Testis (tissue), 3 donors: Measurements from ENCODE around the gene LSM3. TPM values are rescaled to one million over a fixed set of nuclear protein-coding genes. Genes with fewer than 3 reads are reported as not detected.
"Not testable (repeated sequence)": the region's sequence is repeated elsewhere in the genome, so short reads cannot be mapped to it uniquely, and the experiment has no call there.

ENCODE experiments used
- DNase-seq: peaks from one replicate; pipeline ENCODE4 v3.0.0-alpha.2; 2019
- H3K27ac ChIP-seq, 2 donors: fragments of 200-600 bp; sonication (generic); one replicate each; pipeline ENCODE4 v1.5.1; 2019
- H3K27me3 ChIP-seq: fragments of 200-600 bp; sonication (generic); one replicate; pipeline ENCODE4 v1.5.1; 2019
- H3K36me3 ChIP-seq: fragments of 200-600 bp; sonication (generic); one replicate; pipeline ENCODE4 v1.5.1; 2017; ENCODE audit warnings: low read depth; ENCODE audit errors: missing control alignments
- H3K4me1 ChIP-seq: fragments of 200-600 bp; sonication (generic); one replicate; pipeline ENCODE4 v1.5.1; 2019
- H3K4me3 ChIP-seq, 2 donors: fragments of 200-600 bp; sonication (generic); one replicate each; pipeline ENCODE4 v1.5.1; 2017 to 2019
- H3K9me3 ChIP-seq: fragments of 200-600 bp; sonication (generic); one replicate; pipeline ENCODE4 v1.5.1; 2017
- POLR2A ChIP-seq: fragments of 450-650 bp; IDR thresholded peaks from one replicate; pipeline ENCODE4 v1.6.1; 2017; ENCODE audit warnings: antibody characterized with exemption, mild to moderate bottlenecking, moderate library complexity
- whole genome bisulfite sequencing, 2 donors: methylation state at CpG; one replicate each; pipeline ENCODE4 v1.1.5; 2018; 5-methylcytosine and 5-hydroxymethylcytosine counted together
- intact Hi-C: fragments of 100-400 bp; cut with DNase I; formaldehyde crosslinking; loops from one replicate; pipeline ENCODE4 v1.15.1; 2023; ENCODE audit warnings: low total_unique reads
- polyA plus RNA-seq: library from polyadenylated mRNA; stranded (reverse); fragments of 350-450 nt; fragmentation: Illumina TruSeq; extraction: RNeasy Lipid Tissue Mini Kit (QIAGEN cat#74804); gene quantifications from one replicate; pipeline ENCODE4 v1.2.3, GENCODE V29; 2014; ENCODE audit warnings: low read depth, low replicate concordance; ENCODE audit not compliant: insufficient read depth
- total RNA-seq, 2 donors: library from RNA; depleted of rRNA; stranded (reverse); fragments of >200 nt; gene quantifications; one replicate each; pipeline ENCODE4 v1.2.3, GENCODE V29; 2016
- TF ChIP-seq, protein P1 (sequence below), 3 experiments: fragments of 450-650 bp in 2 of 3; fragments of 200-600 bp in 1 of 3; sonication (generic) in 1 of 3; IDR thresholded peaks; one replicate each; pipeline ENCODE4 v1.5.1; 2016 to 2019; ENCODE audit warnings: antibody characterized with exemption in 3 of 3, mild to moderate bottlenecking in 2 of 3, moderate library complexity in 1 of 3

Gene LSM3
- total and polyA plus RNA-seq, 3 donors from 2014 or later: 13.6 to 21.2 (median 14.9) TPM

GRCh38 chr3:14227856-14228255 lies 49.2 kb downstream of the LSM3 start:
- WGBS, 2 donors: 92 to 100% methylated on average over 1 of the region's 1 CpG
- no peak overlapping the region for H3K27ac ChIP-seq

DNA sequence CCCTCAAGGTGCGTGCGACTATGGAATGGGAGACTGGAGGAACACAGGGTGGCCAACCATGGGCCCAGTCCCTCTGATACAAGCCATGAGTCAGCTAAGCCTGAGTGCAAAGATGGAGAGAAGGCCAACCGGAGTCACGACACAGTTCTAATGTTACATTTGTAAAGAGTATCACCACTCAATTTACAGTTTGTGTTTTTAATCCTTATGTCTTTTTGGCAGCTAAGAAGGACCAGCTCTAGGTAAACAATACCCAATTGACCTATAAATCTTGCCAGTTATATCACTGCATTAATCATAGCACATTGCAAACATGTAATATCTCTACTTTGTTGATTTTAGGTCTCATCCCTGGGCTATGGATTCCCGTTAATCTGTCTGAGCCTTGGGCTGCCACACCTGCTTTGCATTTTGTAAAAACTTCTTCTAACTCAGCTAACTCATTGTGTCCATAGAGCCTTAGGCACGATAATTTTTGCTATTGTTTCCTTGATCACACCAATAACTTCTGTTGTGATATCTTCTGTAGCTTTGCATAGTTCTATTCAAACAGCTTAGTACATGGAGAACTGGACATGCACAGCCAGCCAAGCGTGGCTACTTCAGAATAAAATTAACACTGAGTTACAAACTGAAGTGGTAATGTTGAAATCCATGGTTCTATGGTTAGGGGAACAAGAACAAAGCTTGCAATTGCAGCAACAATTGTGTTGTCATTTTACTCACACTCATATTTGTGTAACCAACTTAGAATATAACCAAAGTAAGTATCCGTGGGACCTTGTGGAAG lies 50.3 kb downstream of the LSM3 start:
- DNase-seq: no peak
- Histone ChIP-seq H3K27me3 (no peaks in the 10 kb centered on the region), H3K9me3 (no peaks in the 10 kb centered on the region), H3K36me3 (no peaks in the 10 kb centered on the region), H3K4me3 (no peak overlapping the region), H3K4me1 (peaks cover 10% of the 10 kb centered on the region), H3K27ac (no peak overlapping the region)
- WGBS, 2 donors: 83 to 86% methylated on average over 8 of the region's 8 CpGs
- intact Hi-C loops: no loop called here
- TF ChIP-seq POLR2A: no peak
- TF ChIP-seq, protein P1, sequence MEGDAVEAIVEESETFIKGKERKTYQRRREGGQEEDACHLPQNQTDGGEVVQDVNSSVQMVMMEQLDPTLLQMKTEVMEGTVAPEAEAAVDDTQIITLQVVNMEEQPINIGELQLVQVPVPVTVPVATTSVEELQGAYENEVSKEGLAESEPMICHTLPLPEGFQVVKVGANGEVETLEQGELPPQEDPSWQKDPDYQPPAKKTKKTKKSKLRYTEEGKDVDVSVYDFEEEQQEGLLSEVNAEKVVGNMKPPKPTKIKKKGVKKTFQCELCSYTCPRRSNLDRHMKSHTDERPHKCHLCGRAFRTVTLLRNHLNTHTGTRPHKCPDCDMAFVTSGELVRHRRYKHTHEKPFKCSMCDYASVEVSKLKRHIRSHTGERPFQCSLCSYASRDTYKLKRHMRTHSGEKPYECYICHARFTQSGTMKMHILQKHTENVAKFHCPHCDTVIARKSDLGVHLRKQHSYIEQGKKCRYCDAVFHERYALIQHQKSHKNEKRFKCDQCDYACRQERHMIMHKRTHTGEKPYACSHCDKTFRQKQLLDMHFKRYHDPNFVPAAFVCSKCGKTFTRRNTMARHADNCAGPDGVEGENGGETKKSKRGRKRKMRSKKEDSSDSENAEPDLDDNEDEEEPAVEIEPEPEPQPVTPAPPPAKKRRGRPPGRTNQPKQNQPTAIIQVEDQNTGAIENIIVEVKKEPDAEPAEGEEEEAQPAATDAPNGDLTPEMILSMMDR (IDR thresholded peaks at IDR 0.05): no peak

More at GRCh38 chr3:14227856-14228255, 49.2 kb downstream of the LSM3 start:
- no peak for DNase-seq
- no peak overlapping the region for H3K4me3 ChIP-seq
- H3K27me3 ChIP-seq: no peaks in the 10 kb centered on the region
- TF ChIP-seq, protein P1 (IDR thresholded peaks at IDR 0.05): no peak
- TF ChIP-seq POLR2A: no peak
- no peaks in the 10 kb centered on the region for H3K36me3 ChIP-seq
- no peaks in the 10 kb centered on the region for H3K9me3 ChIP-seq
- H3K4me1 ChIP-seq: peaks cover 10% of the 10 kb centered on the region
- intact Hi-C loops: no loop called here

GRCh38 chr3:14229695-14230094 lies 51.1 kb downstream of the LSM3 start:
- H3K9me3 ChIP-seq, DNase-seq, H3K27ac ChIP-seq, H3K4me1 ChIP-seq, H3K4me3 ChIP-seq, H3K36me3 ChIP-seq, intact Hi-C loops, H3K27me3 ChIP-seq: not testable (repeated sequence)
- 56 to 71% methylated on average over 6 of the region's 6 CpGs for WGBS, 2 donors

DNA sequence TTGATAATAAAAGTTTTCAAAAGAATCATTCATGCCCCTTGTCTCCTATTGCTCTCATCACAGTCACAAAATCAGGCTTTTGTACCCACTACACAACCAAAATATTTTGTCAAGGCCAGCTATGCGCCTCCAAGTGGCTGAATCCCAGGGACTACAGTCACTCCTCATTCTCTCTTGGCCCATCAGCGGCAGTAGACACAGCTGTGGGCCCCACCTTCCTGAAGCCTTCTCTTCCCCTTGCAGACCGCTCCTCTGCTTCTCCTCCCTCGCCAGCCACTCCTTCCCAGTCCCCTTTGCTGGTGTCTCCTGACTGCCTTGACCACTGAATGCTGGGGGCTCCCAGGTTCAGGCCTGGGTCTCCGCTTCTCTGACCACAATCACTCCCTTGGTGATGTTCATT lies 52.1 kb downstream of the LSM3 start:
- DNase-seq: no peak
- H3K27me3 ChIP-seq: no peaks in the 10 kb centered on the region
- no peak for TF ChIP-seq POLR2A
- TF ChIP-seq, protein P1 (IDR thresholded peaks at IDR 0.05): no peak
- no peak overlapping the region for H3K4me3 ChIP-seq
- 92 to 95% methylated on average over 5 of the region's 5 CpGs for WGBS, 2 donors
- peaks cover 4% of the 10 kb centered on the region for H3K4me1 ChIP-seq
- H3K36me3 ChIP-seq: no peaks in the 10 kb centered on the region
- intact Hi-C loops: no loop called here
- H3K27ac ChIP-seq: no peak overlapping the region
- H3K9me3 ChIP-seq: no peaks in the 10 kb centered on the region

DNA sequence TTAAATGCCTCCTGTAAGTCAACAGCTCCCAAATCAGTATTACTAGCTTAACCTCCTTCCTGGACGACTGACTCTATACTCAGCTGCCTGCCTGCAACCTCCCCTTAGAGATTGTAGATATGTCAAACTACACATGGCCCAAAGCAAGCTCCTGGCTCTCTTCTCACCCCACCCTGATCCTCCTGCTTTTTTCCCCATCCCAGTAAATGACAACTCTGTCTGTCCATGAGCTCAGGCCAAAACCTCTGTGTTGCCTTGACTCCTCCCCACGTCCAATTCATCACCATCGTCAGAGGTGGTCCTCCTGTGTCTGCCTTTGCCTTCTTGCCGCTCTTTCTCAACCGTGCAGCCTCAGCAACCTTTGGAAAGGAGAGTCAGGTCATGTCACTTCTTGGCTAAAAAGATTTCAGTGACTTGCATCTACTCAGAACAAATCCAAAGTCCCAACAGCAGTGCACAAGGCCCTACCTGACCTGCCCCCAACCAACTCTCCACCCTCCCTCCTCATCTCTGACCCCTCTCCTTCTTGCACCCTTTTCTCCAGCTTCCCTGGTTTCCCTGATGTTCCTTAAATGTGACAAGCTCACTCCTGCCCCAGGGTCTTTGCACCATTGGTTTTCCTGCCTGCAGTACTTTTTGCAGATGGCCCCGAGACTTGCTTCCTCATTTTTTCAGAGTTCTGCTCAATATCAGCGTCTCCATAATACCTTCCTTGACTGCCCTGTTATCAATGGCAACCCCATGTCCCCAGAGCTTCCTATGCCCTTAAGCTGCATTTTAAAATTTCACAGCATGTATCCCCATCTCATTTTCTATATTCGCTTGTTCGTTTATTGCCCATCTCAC lies 52.8 kb downstream of the LSM3 start:
- Histone ChIP-seq H3K4me1 (peaks cover 2% of the 10 kb centered on the region), H3K27ac (no peak overlapping the region), H3K4me3 (no peak overlapping the region), H3K27me3 (no peaks in the 10 kb centered on the region), H3K9me3 (no peaks in the 10 kb centered on the region), H3K36me3 (no peaks in the 10 kb centered on the region)
- intact Hi-C loops: no loop called here
- DNase-seq: no peak
- 90 to 91% methylated on average over 9 of the region's 9 CpGs for WGBS, 2 donors
- TF ChIP-seq, protein P1 (IDR thresholded peaks at IDR 0.05): no peak
- TF ChIP-seq POLR2A: no peak
